GM12801 (cell line): ENCODE results near the gene EDA.

Experiments
- CTCF ChIP-seq: IDR thresholded peaks from one replicate; pipeline ENCODE4 v1.5.1; 2011; ENCODE audit warnings: control low read depth; ENCODE audit not compliant: insufficient read length; ENCODE audit errors: extremely low read depth

Gene EDA

DNA sequence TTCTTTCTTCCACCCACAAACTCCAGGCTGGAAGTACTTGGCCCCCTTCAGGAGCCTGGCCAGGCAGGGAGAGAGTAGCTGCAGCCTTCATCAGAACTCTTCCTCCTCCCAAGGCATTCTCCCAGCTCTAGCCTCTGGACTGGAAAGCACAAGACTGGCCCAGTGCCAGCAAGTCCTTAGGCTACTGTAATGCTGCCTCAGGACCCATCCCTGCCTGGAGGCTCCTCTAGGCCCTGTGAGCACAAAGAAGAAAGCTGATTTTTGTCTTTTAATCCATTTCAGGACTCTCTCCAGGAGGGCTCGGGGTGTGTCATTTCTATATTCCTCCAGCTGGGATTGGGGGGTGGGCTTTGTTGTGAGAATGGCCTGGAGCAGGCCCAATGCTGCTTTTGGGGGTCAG lies 423.0 kb downstream of the EDA start:
- TF ChIP-seq CTCF, result no peak

- TF ChIP-seq CTCF, result no peak
Measured at GRCh38 chrX:70039758-70040157, 423.8 kb downstream of the EDA start.

GRCh38 chrX:70041993-70042392 lies 426.1 kb downstream of the EDA start:
- TF ChIP-seq CTCF, result no peak

- TF ChIP-seq CTCF, result no peak
Measured at GRCh38 chrX:70042399-70043371, 426.8 kb downstream of the EDA start.

DNA sequence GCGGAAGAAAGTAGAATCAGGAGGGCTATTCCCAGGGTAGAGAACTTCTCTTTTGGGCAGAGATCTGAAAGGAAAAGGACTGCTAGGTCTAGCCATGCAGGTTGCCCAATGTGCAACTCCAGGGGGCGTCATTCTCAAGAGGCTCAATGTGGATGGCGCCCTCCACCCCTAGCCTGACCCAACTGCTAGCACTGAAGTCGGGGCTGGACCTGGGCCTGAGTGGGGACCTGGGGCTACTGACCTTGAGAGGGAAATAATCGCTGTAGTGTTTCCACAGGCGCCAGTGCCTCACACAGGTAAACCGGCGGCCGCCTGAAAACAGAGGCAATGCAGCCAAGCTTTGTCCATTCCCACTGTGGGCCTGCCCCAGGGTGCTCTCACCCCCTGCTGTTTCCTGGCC lies 427.8 kb downstream of the EDA start:
- no peak for TF ChIP-seq CTCF

DNA sequence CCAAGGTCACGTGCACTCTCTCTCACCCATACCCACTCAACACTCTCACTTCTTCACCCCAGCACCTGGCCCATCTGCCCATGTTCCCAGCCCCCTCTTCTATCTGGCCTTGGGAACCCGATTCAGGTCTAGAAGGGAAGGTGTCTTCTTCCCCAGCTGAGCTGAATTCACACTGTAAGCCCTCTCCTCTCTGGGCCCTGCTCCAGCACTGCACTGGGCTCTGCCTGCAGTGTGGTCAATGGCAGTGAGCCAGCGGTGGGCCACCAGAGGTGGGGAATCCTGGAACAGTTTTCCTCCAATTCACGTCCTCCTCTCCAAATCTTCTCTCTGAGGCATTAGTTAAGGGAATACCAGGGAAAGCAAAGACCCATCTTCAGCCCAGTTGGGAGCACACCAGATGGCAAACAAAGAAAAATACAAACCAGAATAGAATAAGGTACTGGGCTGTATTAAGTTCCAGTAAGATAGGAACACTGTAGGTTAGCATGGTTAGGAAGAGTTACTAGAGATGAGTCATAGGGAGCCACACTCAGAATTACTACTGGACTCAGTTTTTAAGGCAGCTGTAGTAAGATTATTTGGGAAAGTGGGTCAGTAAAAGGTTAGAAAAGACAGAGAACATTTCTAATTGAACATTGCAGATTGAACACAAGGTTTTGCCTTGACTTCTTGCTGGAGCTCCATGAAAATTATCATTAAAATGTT lies 428.8 kb downstream of the EDA start:
- no peak for TF ChIP-seq CTCF

DNA sequence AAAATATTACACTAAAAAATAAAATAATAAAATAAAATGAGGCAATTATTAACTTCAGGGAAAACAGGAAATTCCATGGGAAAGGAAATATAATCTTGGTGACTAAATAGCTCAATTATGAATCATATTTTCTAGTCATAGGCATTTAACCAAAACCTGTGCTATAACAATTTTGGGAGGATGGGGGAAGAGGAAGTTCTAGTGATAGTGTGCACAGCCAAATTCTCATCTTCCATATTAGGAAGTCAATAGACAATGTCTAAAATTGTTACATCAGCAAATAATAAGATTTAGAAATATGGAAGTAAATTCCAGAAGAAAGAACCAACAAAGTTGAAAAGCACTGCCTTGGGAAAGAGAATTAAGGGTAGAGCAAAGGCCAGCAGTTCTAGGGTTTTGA lies 431.1 kb downstream of the EDA start:
- no peak for TF ChIP-seq CTCF
